A673 (cell line): ENCODE measurements around the gene ARL5B. TPM values are rescaled to one million over a fixed set of nuclear protein-coding genes. Genes with fewer than 3 reads are reported as not detected.

Source experiments
- BruUV-seq: library from RNA; stranded (reverse); fragments of 400-500 nt; replicated peaks from 2 replicates; lab custom pipeline; 2021; lab: Mats Ljungman, UMichigan
- CTCF ChIA-PET: fragments of 300-600 bp; sonication (Branson Sonifier 250); formaldehyde crosslinking; loops from one replicate; lab custom pipeline; 2022; ENCODE audit warnings: antibody characterized with exemption; lab: Charles Lee
- POLR2A ChIA-PET: fragments of 300-600 bp; sonication (Branson Sonifier 250); formaldehyde crosslinking; loops from one replicate; lab custom pipeline; 2022; ENCODE audit warnings: antibody characterized with exemption; ENCODE audit not compliant: low non-redundant PET; lab: Charles Lee
- DNase-seq: peaks from one replicate; pipeline ENCODE4 v3.0.0-alpha.2; 2015; ENCODE audit warnings: low spot score
- H3K27ac ChIP-seq: fragments of 200-600 bp; sonication (generic); 2 replicates; pipeline ENCODE4 v1.5.1; 2016; ENCODE audit warnings: mixed run types, low read depth, mild to moderate bottlenecking, mixed read lengths, antibody characterized with exemption, low read length; ENCODE audit not compliant: poor library complexity, severe bottlenecking
- H3K27me3 ChIP-seq: fragments of 200-600 bp; sonication (generic); replicated peaks from 2 replicates; pipeline ENCODE4 v1.6.1; 2017; ENCODE audit warnings: mixed run types, low read depth, mild to moderate bottlenecking, mixed read lengths, antibody characterized with exemption, low read length; ENCODE audit not compliant: insufficient read depth, poor library complexity
- H3K36me3 ChIP-seq: fragments of 200-600 bp; sonication (generic); 2 replicates; pipeline ENCODE4 v1.6.1; 2016; ENCODE audit warnings: mixed run types, mild to moderate bottlenecking, mixed read lengths, antibody characterized with exemption, low read length; ENCODE audit not compliant: insufficient read depth, poor library complexity, severe bottlenecking
- H3K4me1 ChIP-seq: fragments of 200-600 bp; sonication (generic); 2 replicates; pipeline ENCODE4 v1.6.1; 2017; ENCODE audit warnings: mixed run types, mild to moderate bottlenecking, mixed read lengths, antibody characterized with exemption, low read length; ENCODE audit not compliant: insufficient read depth, poor library complexity, severe bottlenecking
- H3K4me3 ChIP-seq: fragments of 200-600 bp; sonication (generic); 2 replicates; pipeline ENCODE4 v1.5.1; 2016; ENCODE audit warnings: low read depth, mixed run types, mild to moderate bottlenecking, mixed read lengths, low read length; ENCODE audit not compliant: poor library complexity, severe bottlenecking
- H3K9me3 ChIP-seq: fragments of 200-600 bp; sonication (generic); 2 replicates; pipeline ENCODE4 v1.6.1; 2016; ENCODE audit warnings: mixed run types, low read depth, mild to moderate bottlenecking, mixed read lengths, antibody characterized with exemption, low read length; ENCODE audit not compliant: poor library complexity, severe bottlenecking
- CTCF ChIP-seq: fragments of 300-800, 200-600 bp; sonication (generic); conservative IDR thresholded peaks from 2 replicates; pipeline ENCODE4 v1.5.1; 2017; ENCODE audit warnings: low read depth, mild to moderate bottlenecking, antibody characterized with exemption, low read length, moderate library complexity, mixed read lengths
- EZH2 ChIP-seq: fragments of 200-600 bp; sonication (generic); IDR thresholded peaks from 2 replicates; pipeline ENCODE4 v1.6.1; 2017; ENCODE audit warnings: borderline replicate concordance, low read depth, mild to moderate bottlenecking, mixed read lengths, antibody characterized with exemption, low read length; ENCODE audit not compliant: poor library complexity, severe bottlenecking
- intact Hi-C: fragments of 100-400 bp; cut with micrococcal nuclease; formaldehyde crosslinking; loops from one replicate; pipeline ENCODE4 v1.10.0; 2022; ENCODE audit not compliant: unreplicated experiment
- total RNA-seq: library from RNA; stranded (reverse); gene quantifications from 2 replicates; pipeline ENCODE4 v1.2.3, GENCODE V29; 2021

ARL5B gene
- total RNA-seq, 1 experiment from 2014 or later = 30.2 TPM

DNA sequence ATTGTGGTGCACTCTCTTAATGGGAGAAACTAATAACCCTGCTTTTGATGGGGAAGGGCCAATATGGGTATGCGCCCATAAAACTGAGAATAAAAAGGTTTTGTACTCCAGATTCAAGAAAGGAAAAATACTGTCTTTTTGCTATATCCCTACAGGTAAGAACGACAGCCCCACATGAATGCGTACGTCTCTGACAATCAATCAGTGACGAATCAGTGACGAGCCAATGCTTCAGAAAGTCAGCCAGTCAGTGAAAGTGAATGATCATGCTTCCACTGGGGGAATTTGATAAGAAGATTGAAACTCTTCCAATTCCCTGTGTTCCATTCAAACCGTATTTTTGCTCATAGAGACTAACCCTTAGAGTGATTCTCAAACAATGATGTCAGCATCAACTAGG lies 26.3 kb downstream of the ARL5B start:
- peaks cover 4% of the 10 kb centered on the region for H3K36me3 ChIP-seq
- intact Hi-C loops = loop anchor here (5.0 to 10.0 kb wide), 2 partner anchors 229 to 932 kb away; no protein-coding TSS in a partner anchor
- no TSS peak for BruUV-seq
- no peak overlapping the region for H3K4me3 ChIP-seq
- DNase-seq = no peak
- TF ChIP-seq EZH2 = no peak
- no peak for TF ChIP-seq CTCF
- no peaks in the 10 kb centered on the region for H3K27me3 ChIP-seq
- no peaks in the 10 kb centered on the region for H3K9me3 ChIP-seq
- H3K27ac ChIP-seq = no peak overlapping the region
- POLR2A ChIA-PET = no interaction called here
- CTCF ChIA-PET = no interaction called here
- peaks cover 23% of the 10 kb centered on the region for H3K4me1 ChIP-seq

GRCh38 chr10:18687195-18687594 lies 28.0 kb downstream of the ARL5B start:
- ChIA-PET POLR2A (no interaction called here), CTCF (no interaction called here)
- BruUV-seq = no TSS peak
- H3K4me1 ChIP-seq = peaks cover 13% of the 10 kb centered on the region
- TF ChIP-seq EZH2 = no peak
- no peak for TF ChIP-seq CTCF
- H3K27ac ChIP-seq = no peak overlapping the region
- H3K27me3 ChIP-seq = no peaks in the 10 kb centered on the region
- intact Hi-C loops = loop anchor here (5.0 to 10.0 kb wide), 2 partner anchors 228 to 930 kb away; no protein-coding TSS in a partner anchor
- no peak overlapping the region for H3K4me3 ChIP-seq
- no peak for DNase-seq
- no peaks in the 10 kb centered on the region for H3K9me3 ChIP-seq
- H3K36me3 ChIP-seq = no peaks in the 10 kb centered on the region

GRCh38 chr10:18687706-18688105 lies 28.5 kb downstream of the ARL5B start:
- Histone ChIP-seq H3K9me3 (no peaks in the 10 kb centered on the region), H3K27ac (no peak overlapping the region), H3K4me1 (peaks cover 13% of the 10 kb centered on the region), H3K4me3 (no peak overlapping the region), H3K36me3 (no peaks in the 10 kb centered on the region), H3K27me3 (no peaks in the 10 kb centered on the region)
- no TSS peak for BruUV-seq
- POLR2A ChIA-PET = no interaction called here
- intact Hi-C loops = loop anchor here (5.0 to 10.0 kb wide), 2 partner anchors 227 to 930 kb away; no protein-coding TSS in a partner anchor
- TF ChIP-seq EZH2 = no peak
- TF ChIP-seq CTCF = no peak
- CTCF ChIA-PET = no interaction called here
- DNase-seq = no peak
